H9 (cell line): ENCODE data around the gene NDUFB10. TPM values are rescaled to one million over a fixed set of nuclear protein-coding genes. Genes with fewer than 3 reads are reported as not detected.

Source experiments
- DNase-seq: peaks from one replicate; pipeline ENCODE4 v3.0.0-alpha.2; 2017
- H2AFZ ChIP-seq: one replicate; pipeline ENCODE4 v1.6.1; 2013; ENCODE audit warnings: mild to moderate bottlenecking, low read length, control low read depth, moderate library complexity
- H2AK5ac ChIP-seq: 2 replicates; pipeline ENCODE4 v1.6.1; 2013; ENCODE audit warnings: low read length, control low read depth, mixed read lengths; ENCODE audit not compliant: insufficient read length
- H2BK120ac ChIP-seq: one replicate; pipeline ENCODE4 v1.6.1; 2013; ENCODE audit warnings: low read depth, mild to moderate bottlenecking, low read length, control low read depth, inconsistent platforms; ENCODE audit not compliant: poor library complexity, severe bottlenecking
- H2BK12ac ChIP-seq: 2 replicates; pipeline ENCODE4 v1.6.1; 2013; ENCODE audit warnings: low read length, control low read depth, mixed read lengths, low read depth; ENCODE audit not compliant: insufficient read length
- H2BK15ac ChIP-seq: 2 replicates; pipeline ENCODE4 v1.6.1; 2013; ENCODE audit warnings: low read depth, low read length, control low read depth
- H2BK20ac ChIP-seq: one replicate; pipeline ENCODE4 v1.6.1; 2013; ENCODE audit warnings: low read depth, mild to moderate bottlenecking, low read length, control low read depth, inconsistent platforms; ENCODE audit not compliant: poor library complexity, severe bottlenecking
- H2BK5ac ChIP-seq: 2 replicates; pipeline ENCODE4 v1.6.1; 2013; ENCODE audit warnings: low read length, control low read depth, mixed read lengths; ENCODE audit not compliant: insufficient read length
- H3K14ac ChIP-seq: 2 replicates; pipeline ENCODE4 v1.6.1; 2013; ENCODE audit warnings: low read length, control low read depth; ENCODE audit not compliant: insufficient read depth
- H3K18ac ChIP-seq: 2 replicates; pipeline ENCODE4 v1.6.1; 2013; ENCODE audit warnings: low read depth, mild to moderate bottlenecking, mixed read lengths, low read length, control low read depth; ENCODE audit not compliant: insufficient read length
- H3K23ac ChIP-seq: 2 replicates; pipeline ENCODE4 v1.6.1; 2013; ENCODE audit warnings: low read length, control low read depth, mixed read lengths, low read depth; ENCODE audit not compliant: insufficient read length
- H3K23me2 ChIP-seq: 2 replicates; pipeline ENCODE4 v1.6.1; 2013; ENCODE audit warnings: low read depth, mild to moderate bottlenecking, mixed read lengths, low read length, control low read depth; ENCODE audit not compliant: insufficient read length, poor library complexity, severe bottlenecking
- H3K27ac ChIP-seq: 2 replicates; pipeline ENCODE4 v1.5.1; 2013; ENCODE audit warnings: low read length, control low read depth, mixed read lengths, low read depth; ENCODE audit not compliant: insufficient read length
- H3K27me3 ChIP-seq: 2 replicates; pipeline ENCODE4 v1.6.1; 2013; ENCODE audit warnings: low read length, control low read depth, inconsistent platforms; ENCODE audit not compliant: insufficient read depth
- H3K4ac ChIP-seq: 2 replicates; pipeline ENCODE4 v1.6.1; 2013; ENCODE audit warnings: low read depth, mild to moderate bottlenecking, control low read depth, inconsistent platforms, low read length, moderate library complexity
- H3K4me1 ChIP-seq: 2 replicates; pipeline ENCODE4 v1.6.1; 2013; ENCODE audit warnings: low read length, control low read depth, inconsistent platforms; ENCODE audit not compliant: insufficient read depth
- H3K4me2 ChIP-seq: 2 replicates; pipeline ENCODE4 v1.6.1; 2013; ENCODE audit warnings: low read length, control low read depth, mixed read lengths; ENCODE audit not compliant: insufficient read length, insufficient read depth
- H3K56ac ChIP-seq: 2 replicates; pipeline ENCODE4 v1.6.1; 2013; ENCODE audit warnings: low read depth, mild to moderate bottlenecking, mixed read lengths, low read length, control low read depth; ENCODE audit not compliant: insufficient read length
- H3K79me1 ChIP-seq: 2 replicates; pipeline ENCODE4 v1.6.1; 2013; ENCODE audit warnings: low read depth, mild to moderate bottlenecking, moderate library complexity, low read length, control low read depth, inconsistent platforms; ENCODE audit not compliant: insufficient read depth, poor library complexity, severe bottlenecking
- H3K79me2 ChIP-seq: 2 replicates; pipeline ENCODE4 v1.6.1; 2013; ENCODE audit warnings: low read length, control low read depth, inconsistent platforms; ENCODE audit not compliant: insufficient read depth
- H3K9ac ChIP-seq: 2 replicates; pipeline ENCODE4 v1.6.1; 2013; ENCODE audit warnings: low read length, control low read depth, mixed read lengths; ENCODE audit not compliant: insufficient read length; ENCODE audit errors: extremely low read depth
- H3K9me3 ChIP-seq: one replicate; pipeline ENCODE4 v1.6.1; 2013; ENCODE audit warnings: low read depth, low read length, inconsistent platforms; ENCODE audit not compliant: control insufficient read depth
- H3T11ph ChIP-seq: one replicate; pipeline ENCODE4 v1.6.1; 2013; ENCODE audit warnings: mild to moderate bottlenecking, low read length, control low read depth, inconsistent platforms
- H4K20me1 ChIP-seq: one replicate; pipeline ENCODE4 v1.6.1; 2013; ENCODE audit not compliant: control insufficient read depth, insufficient read length, insufficient read depth
- H4K5ac ChIP-seq: 2 replicates; pipeline ENCODE4 v1.6.1; 2013; ENCODE audit warnings: low read depth, mild to moderate bottlenecking, mixed read lengths, low read length, control low read depth; ENCODE audit not compliant: insufficient read length
- H4K8ac ChIP-seq: replicated peaks from 2 replicates; pipeline ENCODE4 v1.6.1; 2013; ENCODE audit warnings: low read length, control low read depth, mixed read lengths, low read depth; ENCODE audit not compliant: insufficient read length
- H4K91ac ChIP-seq: 2 replicates; pipeline ENCODE4 v1.6.1; 2013; ENCODE audit warnings: low read depth, mild to moderate bottlenecking, moderate library complexity, mixed read lengths, low read length, control low read depth; ENCODE audit not compliant: insufficient read length
- H3K27ac Mint-ChIP-seq, 3 experiments: 2 replicates in 2 of 3; 3 replicates in 1 of 3; pipeline ENCODE4 v1.8.0; 2020 to 2021; ENCODE audit warnings: mixed read lengths in 3 of 3, mild to moderate bottlenecking in 1 of 3, moderate library complexity in 1 of 3
- H3K27me3 Mint-ChIP-seq: 2 replicates; pipeline ENCODE4 v1.8.0; 2021; ENCODE audit warnings: low read depth, mild to moderate bottlenecking, moderate library complexity, mixed read lengths
- H3K36me3 Mint-ChIP-seq, 3 experiments: 2 replicates in 2 of 3; 3 replicates in 1 of 3; pipeline ENCODE4 v1.8.0; 2020 to 2021; ENCODE audit warnings: low read depth in 3 of 3, mixed read lengths in 3 of 3; ENCODE audit not compliant: insufficient read depth in 1 of 3
- H3K4me1 Mint-ChIP-seq, 2 experiments: 2 replicates each; pipeline ENCODE4 v1.8.0; 2020; ENCODE audit warnings: mixed read lengths in 2 of 2
- H3K4me3 Mint-ChIP-seq, 2 experiments: 2 replicates in 1 of 2; 3 replicates in 1 of 2; pipeline ENCODE4 v1.8.0; 2020 to 2021; ENCODE audit warnings: mild to moderate bottlenecking in 2 of 2, mixed read lengths in 2 of 2, moderate library complexity in 1 of 2
- H3K9me3 Mint-ChIP-seq, 2 experiments: 2 replicates in 1 of 2; 3 replicates in 1 of 2; pipeline ENCODE4 v1.8.0; 2020; ENCODE audit warnings: mild to moderate bottlenecking in 2 of 2, mixed read lengths in 2 of 2, moderate library complexity in 1 of 2
- WGBS: extraction: QIAGEN DNeasy Blood & Tissue Kit; methylation state at CpG from one replicate; pipeline ENCODE4 v1.1.7; 2013; ENCODE audit warnings: missing lambda C conversion rate, low lambda C conversion rate, mixed read lengths; ENCODE audit not compliant: insufficient read length; ENCODE audit errors: extremely low coverage; 5-methylcytosine and 5-hydroxymethylcytosine counted together
- total RNA-seq: library from RNA; stranded (reverse); gene quantifications from 2 replicates; pipeline ENCODE4 v1.2.1, GENCODE V29; 2021
- TF ChIP-seq, protein P1 (sequence below): fragments of 200-600 bp; sonication (generic); conservative IDR thresholded peaks from 3 replicates; pipeline ENCODE4 v1.8.0; 2021; ENCODE audit warnings: antibody characterized with exemption, mild to moderate bottlenecking

The NDUFB10 gene
- total RNA-seq, 1 experiment from 2014 or later = 191 TPM

DNA sequence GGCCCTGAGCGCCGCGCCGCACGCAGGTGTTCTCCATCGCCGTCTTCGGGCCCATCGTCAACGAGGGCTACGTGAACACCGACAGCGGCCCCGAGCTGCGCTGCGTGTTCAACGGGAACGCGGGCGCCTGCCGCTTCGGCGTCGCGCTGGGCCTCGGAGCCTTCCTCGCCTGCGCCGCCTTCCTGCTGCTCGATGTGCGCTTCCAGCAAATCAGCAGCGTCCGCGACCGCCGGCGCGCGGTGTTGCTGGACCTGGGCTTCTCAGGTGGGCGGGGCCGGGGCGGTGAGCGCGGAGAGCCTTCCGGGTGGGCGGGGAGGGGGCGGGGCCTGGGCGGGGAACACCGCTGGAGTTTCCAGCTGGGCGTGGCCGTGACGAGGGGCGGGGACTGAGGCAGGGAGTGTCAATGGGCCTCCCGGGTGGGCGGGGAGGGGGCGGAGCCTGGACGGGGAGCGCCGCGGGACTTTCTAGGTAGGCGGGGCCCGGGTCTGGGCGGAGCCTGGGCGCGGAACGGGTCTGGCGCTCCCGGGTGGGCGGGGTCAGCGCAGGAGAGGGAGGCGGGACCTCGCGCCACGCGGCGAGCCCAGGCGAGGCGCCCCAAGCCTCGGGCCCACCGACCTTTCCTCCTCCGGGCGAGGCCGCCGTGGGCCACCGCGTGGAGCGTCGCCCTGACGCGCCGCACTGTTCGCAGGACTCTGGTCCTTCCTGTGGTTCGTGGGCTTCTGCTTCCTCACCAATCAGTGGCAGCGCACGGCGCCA lies 32.8 kb downstream of the NDUFB10 start:
- no peak overlapping the region for H4K8ac ChIP-seq
- peak overlapping the region; percentile 53 for H3K4me2 ChIP-seq
- Mint-ChIP-seq H3K4me1 (peaks cover 16 to 20% of the 10 kb centered on the region in 2 experiments), H3K27me3 (peaks cover 42% of the 10 kb centered on the region), H3K4me3 (peak overlapping the region; percentile 66 to 84; a peak in 3 of 5 replicates), H3K9me3 (no peaks in the 10 kb centered on the region; a peak in 1 of 5 replicates), H3K36me3 (peaks cover 0 to 1% (median under 1%) of the 10 kb centered on the region in 3 experiments; a peak in 3 of 7 replicates), H3K27ac (no peak overlapping the region)
- H3T11ph ChIP-seq = no peak overlapping the region
- H4K5ac ChIP-seq = no peak overlapping the region
- H4K91ac ChIP-seq = no peak overlapping the region
- H3K4ac ChIP-seq = no peak overlapping the region; the same call in 1 of the 2 replicates
- no peaks in the 10 kb centered on the region; the same call in 1 of the 2 replicates for H3K4me1 ChIP-seq
- H2AFZ ChIP-seq = no peak overlapping the region
- H3K27ac ChIP-seq = no peak overlapping the region
- no peaks in the 10 kb centered on the region for H3K79me1 ChIP-seq
- H3K23ac ChIP-seq = no peak overlapping the region
- peak overlapping the region; percentile 85 for H3K18ac ChIP-seq
- no peak overlapping the region for H2BK120ac ChIP-seq
- H3K56ac ChIP-seq = no peak overlapping the region
- H2AK5ac ChIP-seq = no peak overlapping the region
- no peak overlapping the region for H2BK5ac ChIP-seq
- H2BK12ac ChIP-seq = no peak overlapping the region
- H3K9ac ChIP-seq = no peak overlapping the region
- TF ChIP-seq, protein P1, sequence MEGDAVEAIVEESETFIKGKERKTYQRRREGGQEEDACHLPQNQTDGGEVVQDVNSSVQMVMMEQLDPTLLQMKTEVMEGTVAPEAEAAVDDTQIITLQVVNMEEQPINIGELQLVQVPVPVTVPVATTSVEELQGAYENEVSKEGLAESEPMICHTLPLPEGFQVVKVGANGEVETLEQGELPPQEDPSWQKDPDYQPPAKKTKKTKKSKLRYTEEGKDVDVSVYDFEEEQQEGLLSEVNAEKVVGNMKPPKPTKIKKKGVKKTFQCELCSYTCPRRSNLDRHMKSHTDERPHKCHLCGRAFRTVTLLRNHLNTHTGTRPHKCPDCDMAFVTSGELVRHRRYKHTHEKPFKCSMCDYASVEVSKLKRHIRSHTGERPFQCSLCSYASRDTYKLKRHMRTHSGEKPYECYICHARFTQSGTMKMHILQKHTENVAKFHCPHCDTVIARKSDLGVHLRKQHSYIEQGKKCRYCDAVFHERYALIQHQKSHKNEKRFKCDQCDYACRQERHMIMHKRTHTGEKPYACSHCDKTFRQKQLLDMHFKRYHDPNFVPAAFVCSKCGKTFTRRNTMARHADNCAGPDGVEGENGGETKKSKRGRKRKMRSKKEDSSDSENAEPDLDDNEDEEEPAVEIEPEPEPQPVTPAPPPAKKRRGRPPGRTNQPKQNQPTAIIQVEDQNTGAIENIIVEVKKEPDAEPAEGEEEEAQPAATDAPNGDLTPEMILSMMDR = no peak
- H2BK15ac ChIP-seq = no peak overlapping the region; the same call in 1 of the 2 replicates
- DNase-seq = peak; percentile 97
- H2BK20ac ChIP-seq = no peak overlapping the region
- H4K20me1 ChIP-seq = no peaks in the 10 kb centered on the region
- no peaks in the 10 kb centered on the region for H3K79me2 ChIP-seq
- H3K23me2 ChIP-seq = peaks cover 18% of the 10 kb centered on the region
- H3K27me3 ChIP-seq = peaks cover 15% of the 10 kb centered on the region; the same call in 1 of the 2 replicates
- no CpG with 5 or more reads among the region's 96 CpGs for WGBS
- peak overlapping the region; percentile 82 for H3K14ac ChIP-seq
- no peaks in the 10 kb centered on the region for H3K9me3 ChIP-seq
